ENCODE results near the gene NPIPA2. TPM values are rescaled to one million over a fixed set of nuclear protein-coding genes. Genes with fewer than 3 reads are reported as not detected.

NPIPA2 gene
- total RNA-seq (2022; extraction: Qiagen RNA extraction; ENCODE audit: low read depth): 0.84 to 2.0 TPM (median 1.3 TPM) in 5 replicates

GRCh38 chr16:14742273-14743128 lies at the start of gene NPIPA2:
Gene NPIPA2 (plus strand): TSS chr16:14742533. CDS start chr16:14748066, 5,533 bp downstream.

GRCh38 chr16:14694129-14694528 lies 48.2 kb upstream of the NPIPA2 start, which contains the start of gene PLA2G10:
Gene PLA2G10 (minus strand): TSS chr16:14694308. CDS start chr16:14694229, 79 bp downstream.

GRCh38 chr16:14703156-14704011 lies 38.9 kb upstream of the NPIPA2 start, which contains the start of gene NPIPA3:
Gene NPIPA3 (plus strand): TSS chr16:14703411. CDS start chr16:14708944, 5,533 bp downstream.

Other genes starting within 250 kb of the NPIPA2 start
- gene PARN, start 112.3 kb upstream of the NPIPA2 start, total RNA-seq (2022; extraction: Qiagen RNA extraction; ENCODE audit: low read depth): 33.6 to 45.6 TPM (median 40.6 TPM) in 5 replicates
- gene BFAR, start 109.6 kb upstream of the NPIPA2 start, total RNA-seq (2022; extraction: Qiagen RNA extraction; ENCODE audit: low read depth): 102 to 131 TPM (median 108 TPM) in 5 replicates
- gene PLA2G10, start 48.2 kb upstream of the NPIPA2 start, total RNA-seq (2022; extraction: Qiagen RNA extraction; ENCODE audit: low read depth): 0.38 to 0.41 TPM (median 0.39 TPM) in 3 of 5 replicates, not detected in the others
- 1.3 to 2.3 TPM (median 1.8 TPM) in 5 replicates for gene NPIPA3, start 39.1 kb upstream of the NPIPA2 start, total RNA-seq (2022; extraction: Qiagen RNA extraction; ENCODE audit: low read depth)
- 93.6 to 105 TPM (median 99.3 TPM) in 5 replicates for gene NOMO1, start 91.2 kb downstream of the NPIPA2 start, total RNA-seq (2022; extraction: Qiagen RNA extraction; ENCODE audit: low read depth)
- gene NPIPA1, start 194.9 kb downstream of the NPIPA2 start, total RNA-seq (2022; extraction: Qiagen RNA extraction; ENCODE audit: low read depth): 39.3 to 60.3 TPM (median 52.6 TPM) in 5 replicates
- 54.7 to 69.1 TPM (median 67.5 TPM) in 5 replicates for gene PDXDC1, start 232.5 kb downstream of the NPIPA2 start, total RNA-seq (2022; extraction: Qiagen RNA extraction; ENCODE audit: low read depth)